Smooth muscle cell (in vitro differentiated cells): Measurements from ENCODE around the gene ARHGEF17. TPM values are rescaled to one million over a fixed set of nuclear protein-coding genes. Genes with fewer than 3 reads are reported as not detected.

Experiments used
- DNase-seq: peaks from one replicate; lab custom pipeline; 2025; ENCODE audit not compliant: unreplicated experiment; lab: John Stamatoyannopoulos, UW
- H2AFZ ChIP-seq: fragments of 200-600 bp; sonication (generic); 2 replicates; pipeline ENCODE4 v1.6.0; 2016; ENCODE audit warnings: antibody characterized with exemption, low read depth, mild to moderate bottlenecking
- H3F3A ChIP-seq: fragments of 200-600 bp; sonication (generic); 2 replicates; pipeline ENCODE4 v1.6.0; 2017; ENCODE audit warnings: antibody characterized with exemption, low read depth
- H3K27ac ChIP-seq: fragments of 200-600 bp; sonication (generic); 2 replicates; pipeline ENCODE4 v1.5.1; 2016; ENCODE audit warnings: low read depth, mild to moderate bottlenecking
- H3K27me3 ChIP-seq: fragments of 200-600 bp; sonication (generic); 2 replicates; pipeline ENCODE4 v1.6.1; 2016; ENCODE audit warnings: low read depth, mild to moderate bottlenecking
- H3K36me3 ChIP-seq: fragments of 200-600 bp; sonication (generic); 2 replicates; pipeline ENCODE4 v1.5.1; 2016; ENCODE audit warnings: low read depth
- H3K4me1 ChIP-seq: fragments of 200-600 bp; sonication (generic); 2 replicates; pipeline ENCODE4 v1.5.1; 2016; ENCODE audit warnings: low read depth
- H3K4me2 ChIP-seq: fragments of 200-600 bp; sonication (generic); 2 replicates; pipeline ENCODE4 v1.6.0; 2016; ENCODE audit warnings: mild to moderate bottlenecking
- H3K4me3 ChIP-seq: fragments of 200-600 bp; sonication (generic); 2 replicates; pipeline ENCODE4 v1.5.1; 2016; ENCODE audit warnings: mild to moderate bottlenecking
- H3K79me2 ChIP-seq: fragments of 200-600 bp; sonication (generic); 2 replicates; pipeline ENCODE4 v1.6.0; 2016; ENCODE audit warnings: low read depth, mild to moderate bottlenecking
- H3K9ac ChIP-seq: fragments of 200-600 bp; sonication (generic); 2 replicates; pipeline ENCODE4 v1.6.0; 2016; ENCODE audit warnings: low read depth
- H3K9me3 ChIP-seq: fragments of 200-600 bp; sonication (generic); replicated peaks from 2 replicates; pipeline ENCODE4 v1.5.1; 2016; ENCODE audit warnings: low read depth
- H4K20me1 ChIP-seq: fragments of 200-600 bp; sonication (generic); 2 replicates; pipeline ENCODE4 v1.6.0; 2016; ENCODE audit warnings: low read depth
- WGBS: methylation state at CpG from one replicate; pipeline ENCODE4 v1.1.7; 2016; ENCODE audit warnings: low lambda C conversion rate; 5-methylcytosine and 5-hydroxymethylcytosine counted together
- polyA plus RNA-seq: library from polyadenylated mRNA; unstranded; fragments of >200 nt; fragmentation: Nextera tagmentation; extraction: Ambion mirVana; gene quantifications from 2 replicates; pipeline ENCODE4 v1.2.1, GENCODE V29; 2016
- total RNA-seq: library from RNA; depleted of rRNA; stranded (reverse); fragments of >200 nt; gene quantifications from 2 replicates; pipeline ENCODE4 v1.2.3, GENCODE V29; 2014
- TF ChIP-seq, protein P1 (sequence below): fragments of 200-600 bp; sonication (generic); IDR thresholded peaks from 2 replicates; pipeline ENCODE4 v1.5.1; 2017; ENCODE audit warnings: borderline replicate concordance, mild to moderate bottlenecking, antibody characterized with exemption; ENCODE audit not compliant: insufficient read depth, poor library complexity, severe bottlenecking

ARHGEF17 gene
- total and polyA plus RNA-seq, 2 experiments from 2014 or later: 18.0 to 27.8 TPM

DNA sequence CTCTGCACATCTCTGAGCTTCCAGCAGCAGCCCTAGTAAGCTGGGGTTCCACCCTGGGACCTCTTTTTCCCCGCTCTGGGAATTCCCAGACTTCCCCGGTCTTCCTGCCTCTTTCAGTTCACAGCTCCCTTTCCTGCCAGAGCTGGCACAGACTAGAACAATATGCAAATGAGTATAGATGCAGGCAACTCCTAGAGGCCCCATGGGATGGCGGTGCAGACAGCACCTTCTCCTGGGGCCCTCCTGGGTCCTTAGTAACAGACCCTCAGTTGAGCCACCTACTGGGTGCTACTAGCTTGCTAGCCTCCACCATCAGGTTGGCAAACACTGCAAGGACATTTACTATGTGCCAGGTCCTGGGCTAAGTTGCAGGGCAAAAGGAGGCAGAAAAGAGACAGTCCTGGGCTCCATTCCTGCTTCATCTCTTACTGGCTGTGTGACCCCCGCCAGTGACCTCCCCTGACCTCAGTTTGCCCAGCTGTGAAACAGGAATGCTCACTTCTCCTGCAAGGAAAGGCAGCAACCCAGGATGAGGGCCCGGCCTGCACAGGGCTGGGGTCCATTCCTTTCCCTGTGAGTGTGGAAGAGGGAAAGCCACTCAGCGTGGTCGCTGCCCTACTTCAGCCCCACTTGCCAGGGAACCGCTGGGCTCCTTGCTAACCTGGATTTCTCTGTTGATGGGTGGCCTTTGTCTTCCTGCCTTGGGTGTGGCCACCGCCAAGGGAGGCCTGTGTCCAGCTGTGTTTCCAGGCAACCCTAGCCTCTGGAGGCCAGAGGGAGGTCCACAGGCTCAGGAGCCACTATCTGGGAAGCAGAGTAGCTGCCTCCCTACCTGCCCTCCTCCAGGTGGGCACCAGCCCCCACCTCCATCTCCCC, 75.4 kb downstream of the ARHGEF17 start:
- no peak overlapping the region for H3K4me3 ChIP-seq
- H3K9me3 ChIP-seq: no peaks in the 10 kb centered on the region
- H4K20me1 ChIP-seq: peaks cover 89% of the 10 kb centered on the region
- H3K4me2 ChIP-seq: no peak overlapping the region
- no peak for DNase-seq
- H3K9ac ChIP-seq: no peak overlapping the region
- H3K79me2 ChIP-seq: peaks cover 24% of the 10 kb centered on the region
- peaks cover 5% of the 10 kb centered on the region for H3K4me1 ChIP-seq
- no peaks in the 10 kb centered on the region for H3K36me3 ChIP-seq
- no peak overlapping the region for H3K27ac ChIP-seq
- WGBS: 85% methylated on average over 9 of the region's 9 CpGs
- H2AFZ ChIP-seq: no peak overlapping the region
- no peaks in the 10 kb centered on the region for H3F3A ChIP-seq
- TF ChIP-seq, protein P1, sequence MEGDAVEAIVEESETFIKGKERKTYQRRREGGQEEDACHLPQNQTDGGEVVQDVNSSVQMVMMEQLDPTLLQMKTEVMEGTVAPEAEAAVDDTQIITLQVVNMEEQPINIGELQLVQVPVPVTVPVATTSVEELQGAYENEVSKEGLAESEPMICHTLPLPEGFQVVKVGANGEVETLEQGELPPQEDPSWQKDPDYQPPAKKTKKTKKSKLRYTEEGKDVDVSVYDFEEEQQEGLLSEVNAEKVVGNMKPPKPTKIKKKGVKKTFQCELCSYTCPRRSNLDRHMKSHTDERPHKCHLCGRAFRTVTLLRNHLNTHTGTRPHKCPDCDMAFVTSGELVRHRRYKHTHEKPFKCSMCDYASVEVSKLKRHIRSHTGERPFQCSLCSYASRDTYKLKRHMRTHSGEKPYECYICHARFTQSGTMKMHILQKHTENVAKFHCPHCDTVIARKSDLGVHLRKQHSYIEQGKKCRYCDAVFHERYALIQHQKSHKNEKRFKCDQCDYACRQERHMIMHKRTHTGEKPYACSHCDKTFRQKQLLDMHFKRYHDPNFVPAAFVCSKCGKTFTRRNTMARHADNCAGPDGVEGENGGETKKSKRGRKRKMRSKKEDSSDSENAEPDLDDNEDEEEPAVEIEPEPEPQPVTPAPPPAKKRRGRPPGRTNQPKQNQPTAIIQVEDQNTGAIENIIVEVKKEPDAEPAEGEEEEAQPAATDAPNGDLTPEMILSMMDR: no peak
- no peaks in the 10 kb centered on the region for H3K27me3 ChIP-seq

DNA sequence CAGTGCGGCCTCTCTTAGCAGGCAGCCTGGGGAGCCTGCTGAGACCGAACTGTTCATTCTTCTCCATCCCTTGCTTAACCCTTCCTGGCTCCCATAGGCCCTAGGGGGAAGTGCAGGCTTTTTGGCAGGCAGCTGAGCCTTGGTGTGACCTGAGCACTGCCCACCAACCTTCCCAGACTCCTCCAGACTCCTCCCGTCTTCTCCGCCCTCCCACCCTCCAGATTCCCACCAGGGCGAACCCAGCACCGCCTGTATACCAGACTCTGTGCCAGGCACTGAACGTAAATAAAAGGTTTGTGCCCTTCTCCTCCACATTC, 76.0 kb downstream of the ARHGEF17 start:
- Histone ChIP-seq H3K9ac (no peak overlapping the region), H3K36me3 (no peaks in the 10 kb centered on the region), H2AFZ (no peak overlapping the region), H3K27ac (no peak overlapping the region), H3K27me3 (no peaks in the 10 kb centered on the region), H3K9me3 (no peaks in the 10 kb centered on the region), H3K79me2 (peaks cover 23% of the 10 kb centered on the region), H3K4me1 (peaks cover 5% of the 10 kb centered on the region), H4K20me1 (peaks cover 91% of the 10 kb centered on the region), H3F3A (no peaks in the 10 kb centered on the region), H3K4me2 (no peak overlapping the region), H3K4me3 (no peak overlapping the region)
- 95% methylated on average over 7 of the region's 7 CpGs for WGBS
- DNase-seq: no peak
- TF ChIP-seq, protein P1: no peak

DNA sequence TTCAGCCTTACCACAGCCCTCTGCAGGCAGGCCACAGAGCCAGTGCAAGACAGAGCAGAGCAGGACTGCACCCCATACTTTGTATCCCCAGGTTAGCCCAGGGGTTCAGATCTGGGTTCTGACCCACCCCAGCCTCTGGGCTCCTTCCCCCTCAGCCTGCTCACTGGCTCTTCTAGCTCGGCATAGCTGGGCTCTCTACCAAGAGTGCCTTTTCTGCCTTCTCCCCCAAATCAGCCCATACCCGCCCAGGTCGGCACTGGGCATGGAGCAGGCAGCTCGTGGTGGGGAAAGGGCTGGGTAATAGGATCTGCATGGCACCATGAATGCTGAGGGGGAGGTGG, 76.4 kb downstream of the ARHGEF17 start:
- Histone ChIP-seq H3K27ac (no peak overlapping the region), H3K4me3 (no peak overlapping the region), H3K36me3 (no peaks in the 10 kb centered on the region), H3K4me2 (no peak overlapping the region), H3F3A (no peaks in the 10 kb centered on the region), H3K9me3 (no peaks in the 10 kb centered on the region), H3K79me2 (peaks cover 23% of the 10 kb centered on the region), H4K20me1 (peaks cover 91% of the 10 kb centered on the region), H3K27me3 (no peaks in the 10 kb centered on the region), H3K4me1 (peaks cover 5% of the 10 kb centered on the region), H3K9ac (no peak overlapping the region), H2AFZ (no peak overlapping the region)
- TF ChIP-seq, protein P1: no peak
- no peak for DNase-seq
- 97% methylated on average over 4 of the region's 4 CpGs for WGBS
